HCT116 (cell line): ENCODE data around the gene GRIP1. TPM values are rescaled to one million over a fixed set of nuclear protein-coding genes. Genes with fewer than 3 reads are reported as not detected.

Experiments
- ATAC-seq: fragments of 200-7000 bp; cut with Tn5 transposase; 2 replicates; pipeline ENCODE4 v1.9.1; 2020; ENCODE audit warnings: mild to moderate bottlenecking, moderate library complexity
- BruUV-seq: library from RNA; stranded (reverse); fragments of 400-500 nt; replicated peaks from 2 replicates; lab custom pipeline; 2021; lab: Mats Ljungman, UMichigan
- CTCF ChIA-PET: fragments of 300-600 bp; sonication (Branson Sonifier 250); formaldehyde crosslinking; loops from one replicate; lab custom pipeline; 2021; ENCODE audit warnings: antibody characterized with exemption; lab: Charles Lee
- POLR2A ChIA-PET: fragments of 300-600, 350-600 bp; sonication (Branson Sonifier 250); formaldehyde crosslinking; loops from one replicate; lab custom pipeline; 2021; ENCODE audit warnings: antibody characterized with exemption; lab: Charles Lee
- RAD21 ChIA-PET, 2 experiments: fragments of 300-600 bp; sonication (Branson Sonifier 250); formaldehyde crosslinking; loops; one replicate each; lab custom pipeline; 2023; ENCODE audit warnings: low total read pairs in 2 of 2; ENCODE audit not compliant: uncharacterized antibody in 2 of 2, unreplicated experiment in 2 of 2, low non-redundant PET in 1 of 2; lab: Charles Lee
- DNase-seq: peaks from one replicate; pipeline ENCODE4 v3.0.0-alpha.2; 2010; ENCODE audit warnings: low read depth, low spot score
- H2AFZ ChIP-seq: fragments of 200-600 bp; shearing (Covaris generic), sonication (generic); 2 replicates; pipeline ENCODE4 v1.6.1; 2017; ENCODE audit warnings: low read depth, mixed run types, mixed read lengths, antibody characterized with exemption, low read length; ENCODE audit not compliant: poor library complexity, severe bottlenecking
- H3K27ac ChIP-seq: 2 replicates; pipeline ENCODE4 v1.5.1; 2012; ENCODE audit warnings: low read depth, low read length
- H3K27me3 ChIP-seq: fragments of 200-600 bp; sonication (generic); 2 replicates; pipeline ENCODE4 v1.6.1; 2016; ENCODE audit warnings: mixed run types, low read length, mixed read lengths; ENCODE audit not compliant: insufficient read depth
- H3K36me3 ChIP-seq, 2 experiments: fragments of 200-500 bp in 1 of 2; fragments of 200-600 bp in 1 of 2; sonication (Bioruptor generic) in 1 of 2; sonication (generic) in 1 of 2; 2 replicates each; pipeline versions ENCODE4 v1.5.1 to v1.6.1; 2014 to 2016; ENCODE audit warnings: low read length in 2 of 2, inconsistent platforms in 1 of 2, mixed read lengths in 1 of 2, mixed run types in 1 of 2; ENCODE audit not compliant: insufficient read depth in 2 of 2, control insufficient read depth in 1 of 2
- H3K4me1 ChIP-seq, 2 experiments: fragments of 200-600 bp in 1 of 2; sonication (generic) in 1 of 2; 2 replicates each; pipeline versions ENCODE4 v1.5.1 to v1.6.1; 2012 to 2017; ENCODE audit warnings: low read length in 2 of 2, inconsistent platforms in 1 of 2, mild to moderate bottlenecking in 1 of 2, mixed read lengths in 1 of 2, mixed run types in 1 of 2, moderate library complexity in 1 of 2; ENCODE audit not compliant: insufficient read depth in 2 of 2, control insufficient read depth in 1 of 2
- H3K4me2 ChIP-seq: fragments of 200-600 bp; sonication (generic); 2 replicates; pipeline ENCODE4 v1.6.1; 2017; ENCODE audit warnings: mixed run types, low read length, mixed read lengths
- H3K4me3 ChIP-seq, 2 experiments: fragments of 200-600 bp in 1 of 2; sonication (generic) in 1 of 2; replicated peaks in 1 of 2; 2 replicates each; pipeline ENCODE4 v1.5.1; 2011 to 2016; ENCODE audit warnings: low read length in 2 of 2, control low read depth in 1 of 2, low read depth in 1 of 2, mild to moderate bottlenecking in 1 of 2, mixed read lengths in 1 of 2, mixed run types in 1 of 2
- H3K79me2 ChIP-seq: fragments of 200-600 bp; sonication (generic); 2 replicates; pipeline ENCODE4 v1.6.1; 2017; ENCODE audit warnings: mild to moderate bottlenecking, mixed run types, low read length, moderate library complexity, mixed read lengths; ENCODE audit not compliant: insufficient read depth
- H3K9ac ChIP-seq: fragments of 200-600 bp; sonication (generic); 2 replicates; pipeline ENCODE4 v1.6.1; 2016; ENCODE audit warnings: low read length, mixed read lengths
- H3K9me2 ChIP-seq: fragments of 200-600 bp; sonication (generic), shearing (Covaris generic); 2 replicates; pipeline ENCODE4 v1.6.1; 2017; ENCODE audit warnings: mixed run types, mild to moderate bottlenecking, moderate library complexity; ENCODE audit not compliant: insufficient read depth
- H3K9me3 ChIP-seq, 2 experiments: fragments of 200-500 bp in 1 of 2; fragments of 200-600 bp in 1 of 2; sonication (Bioruptor generic) in 1 of 2; sonication (generic) in 1 of 2; 2 replicates each; pipeline ENCODE4 v1.6.1; 2014 to 2017; ENCODE audit warnings: low read length in 2 of 2, mixed read lengths in 2 of 2, inconsistent platforms in 1 of 2, low read depth in 1 of 2, mild to moderate bottlenecking in 1 of 2, mixed run types in 1 of 2, moderate library complexity in 1 of 2; ENCODE audit not compliant: control insufficient read depth in 1 of 2, insufficient read depth in 1 of 2
- H4K20me1 ChIP-seq: fragments of 200-600 bp; sonication (generic), shearing (Covaris generic); 2 replicates; pipeline ENCODE4 v1.6.1; 2017; ENCODE audit warnings: mixed run types, mild to moderate bottlenecking, moderate library complexity; ENCODE audit not compliant: insufficient read depth
- ATF3 ChIP-seq: IDR thresholded peaks from 2 replicates; pipeline ENCODE4 v1.6.1; 2012
- CTCF ChIP-seq, 3 experiments: fragments of 200-600 bp in 1 of 3; sonication (generic) in 1 of 3; IDR thresholded peaks in 2 of 3; conservative IDR thresholded peaks in 1 of 3; 2 replicates each; pipeline ENCODE4 v1.5.1; 2012 to 2017; ENCODE audit warnings: low read depth in 2 of 3, low read length in 2 of 3, antibody characterized with exemption in 1 of 3, borderline replicate concordance in 1 of 3, control low read depth in 1 of 3, mild to moderate bottlenecking in 1 of 3, mixed read lengths in 1 of 3, mixed run types in 1 of 3, moderate library complexity in 1 of 3; ENCODE audit not compliant: insufficient read depth in 1 of 3
- EGR1 ChIP-seq: IDR thresholded peaks from 2 replicates; pipeline ENCODE4 v1.6.1; 2012; ENCODE audit warnings: low read depth
- EZH2 ChIP-seq: fragments of 200-600 bp; sonication (generic); IDR thresholded peaks from 2 replicates; pipeline ENCODE4 v1.6.1; 2017; ENCODE audit warnings: antibody characterized with exemption, mixed run types
- EZH2phosphoT487 ChIP-seq: fragments of 200-600 bp; IDR thresholded peaks from 2 replicates; pipeline ENCODE4 v1.6.1; 2018; ENCODE audit warnings: antibody characterized with exemption, borderline replicate concordance
- FOSL1 ChIP-seq: IDR thresholded peaks from 2 replicates; pipeline ENCODE4 v1.6.1; 2012; ENCODE audit warnings: low read depth
- JUND ChIP-seq: IDR thresholded peaks from 2 replicates; pipeline ENCODE4 v1.6.1; 2012
- POLR2A ChIP-seq: IDR thresholded peaks from 2 replicates; pipeline ENCODE4 v1.7.0; 2011; ENCODE audit warnings: borderline replicate concordance; ENCODE audit not compliant: insufficient read depth, insufficient read length; ENCODE audit errors: extremely low read depth
- POLR2AphosphoS5 ChIP-seq: IDR thresholded peaks from 2 replicates; pipeline ENCODE4 v1.6.1; 2011; ENCODE audit warnings: mild to moderate bottlenecking, low read depth, low read length, moderate library complexity
- SIN3A ChIP-seq: IDR thresholded peaks from 2 replicates; pipeline ENCODE4 v1.6.1; 2012; ENCODE audit warnings: low read depth
- YY1 ChIP-seq: IDR thresholded peaks from 2 replicates; pipeline ENCODE4 v1.6.1; 2011; ENCODE audit warnings: low read length, low read depth, moderate library complexity, mild to moderate bottlenecking; ENCODE audit not compliant: insufficient replicate concordance; ENCODE audit errors: extremely low read depth
- ZBTB33 ChIP-seq: IDR thresholded peaks from 2 replicates; pipeline ENCODE4 v1.6.1; 2011; ENCODE audit warnings: mild to moderate bottlenecking, low read length, moderate library complexity; ENCODE audit not compliant: insufficient replicate concordance; ENCODE audit errors: extremely low read depth
- ZFX ChIP-seq: fragments of 450-650 bp; IDR thresholded peaks from 2 replicates; pipeline ENCODE4 v1.6.1; 2017
- intact Hi-C: fragments of 100-400 bp; cut with micrococcal nuclease; formaldehyde crosslinking; loops from 2 replicates; pipeline ENCODE4 v1.10.0; 2022
- total RNA-seq: library from RNA; stranded (reverse); gene quantifications from one replicate; pipeline ENCODE4 v1.2.1, GENCODE V29; 2021; ENCODE audit not compliant: unreplicated experiment

The GRIP1 gene
- total RNA-seq, 1 experiment from 2014 or later: not detected

GRCh38 chr12:66709893-66710292 lies 31.0 kb upstream of the GRIP1 start (continued):
- TF ChIP-seq CTCF (IDR thresholded peaks at IDR 0.05 in 2 of 3, conservative IDR thresholded peaks at IDR 0.05 in 1 of 3; ENCODE audit: borderline replicate concordance in 1 of 3, insufficient read depth in 1 of 3, low read depth in 2 of 3, low read length in 2 of 3): no peak
- TF ChIP-seq SIN3A: no peak
- TF ChIP-seq ZBTB33: no peak
- no peak for TF ChIP-seq EGR1
- no peak for TF ChIP-seq YY1

GRCh38 chr12:66709457-66709773 lies 30.5 kb upstream of the GRIP1 start:
- H3K79me2 ChIP-seq: no peaks in the 10 kb centered on the region
- CTCF ChIA-PET: interaction anchor here (1.1 to 2.2 kb wide), 5 partner anchors 14 to 357 kb away, joined by 3 to 9 read pairs (median 4); no protein-coding TSS in a partner anchor
- TF ChIP-seq POLR2A (no peak), JUND (no peak), EZH2phosphoT487 (no peak), ZBTB33 (no peak), EZH2 (no peak), POLR2AphosphoS5 (no peak), ATF3 (no peak), ZFX (no peak), FOSL1 (no peak)
- peaks cover 18% of the 10 kb centered on the region; the same call in 1 of the 2 replicates for H3K27me3 ChIP-seq
- POLR2A ChIA-PET: no interaction called here
- no TSS peak for BruUV-seq
- H3K9me2 ChIP-seq: no peaks in the 10 kb centered on the region
- H3K4me3 ChIP-seq: no peak overlapping the region
- H3K4me2 ChIP-seq: no peak overlapping the region
- H4K20me1 ChIP-seq: no peaks in the 10 kb centered on the region
- DNase-seq: no peak
- no peak overlapping the region for H3K9ac ChIP-seq
- intact Hi-C loops: no loop called here
- H3K27ac ChIP-seq: no peak overlapping the region
- no peaks in the 10 kb centered on the region for H3K36me3 ChIP-seq
- no peak overlapping the region for H2AFZ ChIP-seq
- RAD21 ChIA-PET: no interaction called here
- H3K9me3 ChIP-seq: no peaks in the 10 kb centered on the region
- ATAC-seq: no peak
- no peaks in the 10 kb centered on the region for H3K4me1 ChIP-seq
